Mesenchymal stem cell (in vitro differentiated cells and primary cell): ENCODE data around the gene GJE1.

Source experiments
- DNase-seq: peaks from one replicate; pipeline ENCODE4 v3.0.0-alpha.2; 2013
- H2AFZ ChIP-seq: one replicate; pipeline ENCODE4 v1.6.1; 2013; ENCODE audit warnings: low read depth, mild to moderate bottlenecking, control low read depth, inconsistent platforms, low read length, moderate library complexity
- H2AK5ac ChIP-seq: 2 replicates; pipeline ENCODE4 v1.6.1; 2013; ENCODE audit warnings: low read length, moderate library complexity, mild to moderate bottlenecking, inconsistent platforms; ENCODE audit not compliant: severe bottlenecking
- H2BK120ac ChIP-seq: one replicate; pipeline ENCODE4 v1.6.1; 2013; ENCODE audit warnings: low read depth, mild to moderate bottlenecking, inconsistent platforms, low read length, moderate library complexity
- H2BK12ac ChIP-seq, 2 experiments: one replicate each; pipeline ENCODE4 v1.6.1; 2013; ENCODE audit warnings: inconsistent platforms in 2 of 2, low read length in 2 of 2, mild to moderate bottlenecking in 2 of 2, moderate library complexity in 2 of 2, control low read depth in 1 of 2
- H2BK15ac ChIP-seq: one replicate; pipeline ENCODE4 v1.6.1; 2013; ENCODE audit warnings: mild to moderate bottlenecking, low read depth, inconsistent platforms; ENCODE audit not compliant: poor library complexity, severe bottlenecking
- H2BK5ac ChIP-seq: 2 replicates; pipeline ENCODE4 v1.6.1; 2013; ENCODE audit warnings: low read depth, mild to moderate bottlenecking, low read length, control low read depth, inconsistent platforms; ENCODE audit not compliant: poor library complexity, severe bottlenecking
- H3K14ac ChIP-seq, 2 experiments: one replicate each; pipeline ENCODE4 v1.6.1; 2013; ENCODE audit warnings: inconsistent platforms in 2 of 2, low read length in 2 of 2, control low read depth in 1 of 2, mild to moderate bottlenecking in 1 of 2, moderate library complexity in 1 of 2
- H3K18ac ChIP-seq, 2 experiments: one replicate each; pipeline ENCODE4 v1.6.1; 2013; ENCODE audit warnings: inconsistent platforms in 2 of 2, low read length in 2 of 2, control low read depth in 1 of 2, low read depth in 1 of 2, mild to moderate bottlenecking in 1 of 2
- H3K23ac ChIP-seq, 2 experiments: one replicate each; pipeline ENCODE4 v1.6.1; 2013; ENCODE audit warnings: inconsistent platforms in 2 of 2, low read length in 2 of 2, mild to moderate bottlenecking in 2 of 2, moderate library complexity in 2 of 2, control low read depth in 1 of 2
- H3K27ac ChIP-seq: 2 replicates; pipeline ENCODE4 v1.5.1; 2013; ENCODE audit warnings: mild to moderate bottlenecking, moderate library complexity, low read length, control low read depth, inconsistent platforms; ENCODE audit not compliant: poor library complexity, severe bottlenecking
- H3K27me3 ChIP-seq, 2 experiments: 2 replicates each; pipeline versions ENCODE4 v1.6.1 to v1.7.0; 2013; ENCODE audit warnings: low read length in 2 of 2, mild to moderate bottlenecking in 2 of 2, moderate library complexity in 2 of 2, control low read depth in 1 of 2, inconsistent platforms in 1 of 2; ENCODE audit not compliant: control insufficient read depth in 1 of 2, insufficient read depth in 1 of 2
- H3K36me3 ChIP-seq, 2 experiments: 2 replicates each; pipeline versions ENCODE4 v1.6.1 to v1.7.0; 2013; ENCODE audit warnings: low read length in 2 of 2, control low read depth in 1 of 2, inconsistent platforms in 1 of 2, low read depth in 1 of 2, mild to moderate bottlenecking in 1 of 2; ENCODE audit not compliant: insufficient read depth in 2 of 2, control insufficient read depth in 1 of 2
- H3K4ac ChIP-seq, 2 experiments: one replicate each; pipeline ENCODE4 v1.6.1; 2013; ENCODE audit warnings: inconsistent platforms in 2 of 2, low read length in 2 of 2, mild to moderate bottlenecking in 2 of 2, moderate library complexity in 2 of 2, control low read depth in 1 of 2, low read depth in 1 of 2
- H3K4me1 ChIP-seq: 2 replicates; pipeline ENCODE4 v1.6.1; 2013; ENCODE audit warnings: low read depth, low read length, control low read depth; ENCODE audit not compliant: control insufficient read depth, insufficient read depth
- H3K4me2 ChIP-seq: 2 replicates; pipeline ENCODE4 v1.6.1; 2013; ENCODE audit warnings: low read length, mild to moderate bottlenecking, inconsistent platforms; ENCODE audit not compliant: poor library complexity, severe bottlenecking
- H3K4me3 ChIP-seq, 2 experiments: 2 replicates each; pipeline versions ENCODE4 v1.5.1 to v1.7.0; 2013; ENCODE audit warnings: low read length in 2 of 2, mild to moderate bottlenecking in 2 of 2, control low read depth in 1 of 2, low read depth in 1 of 2; ENCODE audit not compliant: insufficient read depth in 1 of 2
- H3K79me1 ChIP-seq: replicated peaks from 2 replicates; pipeline ENCODE4 v1.6.1; 2013; ENCODE audit warnings: mild to moderate bottlenecking, control low read depth, low read length, inconsistent platforms; ENCODE audit not compliant: poor library complexity, severe bottlenecking
- H3K9ac ChIP-seq: 2 replicates; pipeline ENCODE4 v1.7.0; 2013; ENCODE audit warnings: mild to moderate bottlenecking, low read length, moderate library complexity
- H3K9me3 ChIP-seq: 2 replicates; pipeline ENCODE4 v1.7.0; 2013; ENCODE audit warnings: mild to moderate bottlenecking, low read length; ENCODE audit not compliant: control insufficient read depth
- H4K8ac ChIP-seq: one replicate; pipeline ENCODE4 v1.6.1; 2013; ENCODE audit warnings: inconsistent platforms, mild to moderate bottlenecking, low read length, moderate library complexity
- H4K91ac ChIP-seq: one replicate; pipeline ENCODE4 v1.6.1; 2013; ENCODE audit warnings: mild to moderate bottlenecking, low read length, inconsistent platforms
- WGBS: methylation state at CpG from one replicate; pipeline ENCODE4 v1.1.7; 2013; ENCODE audit warnings: mixed read lengths; 5-methylcytosine and 5-hydroxymethylcytosine counted together

GJE1 gene

DNA sequence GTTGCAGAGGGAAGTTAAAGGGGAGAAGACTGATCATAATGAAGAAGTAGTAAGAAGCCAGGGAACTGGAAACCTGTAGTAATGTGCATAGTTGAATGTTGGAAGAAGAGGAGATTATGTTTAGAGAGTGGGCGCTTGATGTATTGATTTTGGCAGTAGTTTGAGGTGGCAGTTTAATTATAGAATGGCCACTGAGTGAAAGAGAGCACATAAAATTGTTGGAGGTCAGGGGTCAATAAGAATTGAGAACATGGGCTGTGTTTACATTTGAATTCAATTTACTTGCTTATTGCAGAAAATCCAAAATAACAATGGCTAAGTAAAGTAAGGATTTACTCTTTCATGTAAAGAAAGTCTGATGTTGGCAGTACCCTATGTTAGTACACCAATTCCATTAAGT, 30.1 kb downstream of the GJE1 start:
- H2AFZ ChIP-seq: no peak overlapping the region
- H2AK5ac ChIP-seq: no peak overlapping the region
- H3K4ac ChIP-seq: no peak overlapping the region
- no peak overlapping the region for H2BK12ac ChIP-seq
- DNase-seq: no peak
- peaks cover 14% of the 10 kb centered on the region for H3K79me1 ChIP-seq
- no peak overlapping the region for H2BK120ac ChIP-seq
- no peak overlapping the region for H3K18ac ChIP-seq
- H3K27me3 ChIP-seq: no peaks in the 10 kb centered on the region
- no peaks in the 10 kb centered on the region for H3K9me3 ChIP-seq
- H3K23ac ChIP-seq: no peak overlapping the region
- H3K27ac ChIP-seq: no peak overlapping the region
- H3K36me3 ChIP-seq: peaks cover 7 to 20% of the 10 kb centered on the region in 2 experiments
- no peak overlapping the region for H4K91ac ChIP-seq
- H3K4me1 ChIP-seq: no peaks in the 10 kb centered on the region
- no peak overlapping the region for H3K14ac ChIP-seq
- WGBS: 97% methylated on average over 1 of the region's 1 CpG
- no peak overlapping the region for H2BK5ac ChIP-seq
- no peak overlapping the region for H3K4me2 ChIP-seq
- no peak overlapping the region for H4K8ac ChIP-seq
- no peak overlapping the region for H3K4me3 ChIP-seq
- H3K9ac ChIP-seq: no peak overlapping the region
- no peak overlapping the region for H2BK15ac ChIP-seq

DNA sequence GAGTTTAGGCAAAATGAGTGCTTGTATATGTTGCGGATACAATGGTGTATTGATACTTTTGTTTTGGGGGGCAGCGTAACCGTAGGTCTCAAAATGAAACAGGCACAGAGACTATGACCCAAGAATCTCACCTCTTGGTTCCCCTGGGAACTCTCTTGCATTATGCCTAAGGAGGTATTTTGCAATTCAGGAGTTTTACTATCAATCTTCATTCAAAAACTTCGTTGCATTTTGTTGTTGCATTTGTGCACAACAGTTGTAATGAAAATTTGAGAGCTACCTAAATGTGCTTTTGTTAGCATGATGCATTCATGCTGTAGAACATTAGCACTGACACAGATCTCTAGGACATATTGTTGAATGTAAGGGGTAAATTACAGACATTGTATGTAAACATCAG, 32.5 kb downstream of the GJE1 start:
- Histone ChIP-seq H4K91ac (no peak overlapping the region), H3K18ac (no peak overlapping the region), H2BK120ac (no peak overlapping the region), H3K4me2 (no peak overlapping the region), H2AFZ (no peak overlapping the region), H3K27me3 (no peaks in the 10 kb centered on the region), H3K4me3 (no peak overlapping the region), H2BK15ac (no peak overlapping the region), H3K27ac (no peak overlapping the region), H4K8ac (no peak overlapping the region), H2BK5ac (no peak overlapping the region), H2AK5ac (no peak overlapping the region), H3K4me1 (no peaks in the 10 kb centered on the region), H3K9ac (no peak overlapping the region), H3K36me3 (peaks cover 7 to 35% of the 10 kb centered on the region in 2 experiments), H3K4ac (no peak overlapping the region), H3K23ac (no peak overlapping the region), H3K79me1 (peaks cover 14% of the 10 kb centered on the region), H3K9me3 (no peaks in the 10 kb centered on the region), H2BK12ac (no peak overlapping the region), H3K14ac (no peak overlapping the region)
- DNase-seq: peak; percentile 59
- WGBS: 100% methylated on average over 2 of the region's 4 CpGs

- Histone ChIP-seq H3K79me1 (peaks cover 15% of the 10 kb centered on the region), H3K18ac (no peak overlapping the region), H3K27me3 (no peaks in the 10 kb centered on the region), H3K23ac (no peak overlapping the region), H3K4me2 (no peak overlapping the region), H3K14ac (no peak overlapping the region), H3K4me3 (no peak overlapping the region), H3K9me3 (no peaks in the 10 kb centered on the region), H2BK15ac (no peak overlapping the region), H3K36me3 (peaks cover 11 to 52% of the 10 kb centered on the region in 2 experiments), H4K8ac (no peak overlapping the region), H3K4me1 (no peaks in the 10 kb centered on the region), H3K27ac (no peak overlapping the region), H2AFZ (no peak overlapping the region), H2BK5ac (no peak overlapping the region), H3K9ac (no peak overlapping the region), H4K91ac (no peak overlapping the region), H2BK120ac (no peak overlapping the region), H2BK12ac (no peak overlapping the region), H2AK5ac (no peak overlapping the region), H3K4ac (no peak overlapping the region)
- no peak for DNase-seq
- WGBS: no CpG with 5 or more reads among the region's 3 CpGs
Measured at GRCh38 chr6:142167071-142167470, 34.3 kb downstream of the GJE1 start.

DNA sequence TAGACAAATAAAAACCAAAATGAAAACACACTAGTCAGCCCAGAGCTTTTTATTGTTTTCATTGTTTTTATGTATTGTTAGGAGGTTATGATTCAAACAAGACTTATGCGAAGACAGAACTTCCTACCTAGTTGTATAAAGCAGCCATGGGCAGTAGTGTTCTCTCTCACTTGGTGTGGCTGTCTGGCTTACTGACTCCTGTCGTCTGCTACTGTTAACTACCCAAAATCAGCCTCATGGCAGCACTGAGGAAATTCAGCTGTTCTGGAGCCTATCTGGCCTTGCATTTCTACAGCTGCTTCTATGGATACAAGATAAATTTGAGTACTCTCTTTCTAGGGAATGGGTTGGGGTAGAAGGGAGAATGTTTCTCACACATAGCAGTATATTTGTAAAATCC, 34.8 kb downstream of the GJE1 start:
- H2AK5ac ChIP-seq: no peak overlapping the region

More for the DNA sequence above, 34.8 kb downstream of the GJE1 start:
- H3K4me3 ChIP-seq: no peak overlapping the region
- H3K18ac ChIP-seq: no peak overlapping the region
- no peaks in the 10 kb centered on the region for H3K27me3 ChIP-seq
- H3K23ac ChIP-seq: no peak overlapping the region
- no peak overlapping the region for H2AFZ ChIP-seq
- no peak overlapping the region for H2BK15ac ChIP-seq
- H3K9me3 ChIP-seq: no peaks in the 10 kb centered on the region
- peaks cover 15% of the 10 kb centered on the region for H3K79me1 ChIP-seq
- no peak overlapping the region for H4K8ac ChIP-seq
- no peak overlapping the region for H3K14ac ChIP-seq
- H3K27ac ChIP-seq: no peak overlapping the region
- H3K4ac ChIP-seq: no peak overlapping the region
- H3K36me3 ChIP-seq: peaks cover 11 to 56% of the 10 kb centered on the region in 2 experiments
- DNase-seq: no peak
- no peak overlapping the region for H4K91ac ChIP-seq
- H3K4me1 ChIP-seq: no peaks in the 10 kb centered on the region
- WGBS: 95% methylated on average over 1 of the region's 2 CpGs
- H2BK12ac ChIP-seq: no peak overlapping the region
- no peak overlapping the region for H3K9ac ChIP-seq
- no peak overlapping the region for H2BK120ac ChIP-seq
- H2BK5ac ChIP-seq: no peak overlapping the region
- no peak overlapping the region for H3K4me2 ChIP-seq
